IPS-18a (cell line): ENCODE results near the gene MPZL1.
"Not testable (repeated sequence)": the region's sequence is repeated elsewhere in the genome, so short reads cannot be mapped to it uniquely, and the experiment has no call there.

Experiments
- H3K27ac ChIP-seq: one replicate; pipeline ENCODE4 v1.5.1; 2013; ENCODE audit warnings: low read length
- H3K27me3 ChIP-seq: one replicate; pipeline ENCODE4 v1.6.1; 2013; ENCODE audit warnings: mild to moderate bottlenecking, low read length; ENCODE audit not compliant: control insufficient read depth, insufficient read depth
- H3K36me3 ChIP-seq: one replicate; pipeline ENCODE4 v1.6.1; 2013; ENCODE audit warnings: low read depth, low read length; ENCODE audit not compliant: control insufficient read depth
- H3K4me1 ChIP-seq: one replicate; pipeline ENCODE4 v1.6.1; 2013; ENCODE audit warnings: low read depth, low read length; ENCODE audit not compliant: control insufficient read depth
- H3K4me3 ChIP-seq: one replicate; pipeline ENCODE4 v1.5.1; 2013; ENCODE audit warnings: low read length
- H3K9ac ChIP-seq: one replicate; pipeline ENCODE4 v1.6.1; 2013; ENCODE audit warnings: mild to moderate bottlenecking, low read length, moderate library complexity
- H3K9me3 ChIP-seq: one replicate; pipeline ENCODE4 v1.6.1; 2013; ENCODE audit warnings: low read depth, low read length; ENCODE audit not compliant: control insufficient read depth

Gene MPZL1

DNA sequence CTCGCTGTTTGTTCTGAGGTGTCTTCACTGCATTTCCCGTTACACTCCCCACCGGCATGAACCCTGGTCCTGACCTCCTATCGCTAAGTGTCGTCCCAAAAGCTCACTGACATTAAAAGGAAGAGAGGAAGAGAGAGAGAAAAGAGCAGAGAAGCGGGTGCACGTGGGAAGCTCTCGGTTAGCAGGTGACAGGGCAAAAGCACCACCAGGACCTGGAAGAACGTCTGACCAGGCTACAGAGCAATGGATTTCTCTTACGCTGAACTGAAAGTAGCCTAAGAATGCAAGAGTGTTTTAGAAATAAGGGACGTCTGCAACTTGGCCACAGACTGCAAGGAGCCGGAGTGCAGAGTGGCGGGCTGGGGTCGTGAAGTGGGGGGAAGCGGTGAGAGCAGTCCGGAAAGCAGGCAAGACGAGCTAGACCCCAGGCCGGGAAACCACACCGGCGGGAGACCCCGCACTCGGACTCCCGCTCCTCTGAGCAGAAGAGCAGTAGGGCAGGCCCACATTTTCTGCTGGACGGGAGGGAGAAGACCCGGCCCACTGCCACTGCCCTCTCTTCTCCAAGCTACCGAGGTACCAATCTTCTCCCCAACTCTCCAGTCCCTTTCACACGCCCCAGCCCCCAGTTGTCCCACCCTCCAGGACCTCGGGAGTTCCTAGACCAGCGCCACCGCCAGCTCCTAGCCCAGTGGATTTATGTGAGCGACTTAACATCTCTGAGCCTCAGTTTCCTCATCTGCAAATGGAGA lies 8.3 kb upstream of the MPZL1 start:
- peaks cover 21% of the 10 kb centered on the region for H3K27me3 ChIP-seq
- H3K9ac ChIP-seq: peak overlapping the region; percentile 72
- H3K9me3 ChIP-seq: no peaks in the 10 kb centered on the region
- peaks cover 8% of the 10 kb centered on the region for H3K4me1 ChIP-seq
- no peaks in the 10 kb centered on the region for H3K36me3 ChIP-seq
- peak overlapping the region; percentile 86 for H3K4me3 ChIP-seq
- no peak overlapping the region for H3K27ac ChIP-seq

DNA sequence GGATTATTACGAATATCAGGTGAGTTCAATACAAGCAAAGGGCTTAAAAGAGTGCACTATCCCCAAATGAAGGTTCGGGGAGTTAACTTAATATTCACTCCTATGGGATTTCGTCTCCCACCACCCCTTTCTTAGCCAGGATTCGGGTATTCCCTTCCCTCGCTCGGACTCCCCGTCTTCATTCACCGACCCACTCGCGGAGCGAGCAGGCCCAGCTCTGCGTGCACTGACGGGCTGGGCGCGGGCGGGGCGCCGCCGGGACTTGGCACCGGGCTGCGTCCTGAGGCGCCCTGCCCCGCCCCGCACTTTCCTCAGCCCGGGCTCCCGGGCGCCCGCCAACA lies 7.7 kb upstream of the MPZL1 start:
- Histone ChIP-seq H3K9me3 (no peaks in the 10 kb centered on the region), H3K36me3 (no peaks in the 10 kb centered on the region), H3K4me3 (peak overlapping the region; percentile 86), H3K9ac (peak overlapping the region; percentile 72), H3K27ac (no peak overlapping the region), H3K4me1 (peaks cover 4% of the 10 kb centered on the region), H3K27me3 (peaks cover 21% of the 10 kb centered on the region)

DNA sequence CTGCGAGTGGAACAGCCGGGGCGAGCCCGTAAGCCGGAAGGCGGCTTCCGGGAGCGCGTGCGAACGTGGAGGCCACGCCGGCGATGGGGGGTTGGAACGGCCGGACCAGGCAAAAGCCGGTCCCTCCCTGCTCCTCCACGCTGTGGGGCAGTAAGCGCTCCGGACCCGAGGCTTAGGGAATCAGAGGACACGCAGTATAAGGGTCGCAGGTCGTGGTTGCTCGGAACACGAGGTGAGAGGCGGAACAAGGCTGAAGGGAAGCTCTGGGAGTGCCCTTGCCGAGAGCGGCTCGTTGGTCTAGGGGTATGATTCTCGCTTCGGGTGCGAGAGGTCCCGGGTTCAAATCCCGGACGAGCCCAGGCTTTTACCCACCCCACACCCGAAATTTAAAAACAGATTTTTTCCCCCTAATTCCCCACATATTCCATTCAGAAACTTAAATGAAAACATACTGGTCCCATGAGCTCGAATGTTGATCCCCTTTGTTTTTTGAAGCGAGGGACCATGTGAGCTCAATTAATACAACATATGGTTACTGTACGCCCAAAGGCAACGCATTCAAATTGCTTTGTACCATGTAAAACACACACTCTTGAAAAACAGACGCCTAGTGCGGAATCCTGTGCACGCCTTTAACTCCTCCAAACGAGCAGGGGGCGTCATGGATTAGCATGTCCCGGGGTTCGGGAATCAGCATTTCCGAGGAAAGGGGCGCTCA lies 7.2 kb upstream of the MPZL1 start:
- Histone ChIP-seq H3K9me3 (no peaks in the 10 kb centered on the region), H3K27me3 (peaks cover 21% of the 10 kb centered on the region), H3K9ac (peak overlapping the region; percentile 72), H3K4me1 (peaks cover 9% of the 10 kb centered on the region), H3K36me3 (no peaks in the 10 kb centered on the region), H3K4me3 (peak overlapping the region; percentile 86), H3K27ac (peak overlapping the region; percentile 24)

DNA sequence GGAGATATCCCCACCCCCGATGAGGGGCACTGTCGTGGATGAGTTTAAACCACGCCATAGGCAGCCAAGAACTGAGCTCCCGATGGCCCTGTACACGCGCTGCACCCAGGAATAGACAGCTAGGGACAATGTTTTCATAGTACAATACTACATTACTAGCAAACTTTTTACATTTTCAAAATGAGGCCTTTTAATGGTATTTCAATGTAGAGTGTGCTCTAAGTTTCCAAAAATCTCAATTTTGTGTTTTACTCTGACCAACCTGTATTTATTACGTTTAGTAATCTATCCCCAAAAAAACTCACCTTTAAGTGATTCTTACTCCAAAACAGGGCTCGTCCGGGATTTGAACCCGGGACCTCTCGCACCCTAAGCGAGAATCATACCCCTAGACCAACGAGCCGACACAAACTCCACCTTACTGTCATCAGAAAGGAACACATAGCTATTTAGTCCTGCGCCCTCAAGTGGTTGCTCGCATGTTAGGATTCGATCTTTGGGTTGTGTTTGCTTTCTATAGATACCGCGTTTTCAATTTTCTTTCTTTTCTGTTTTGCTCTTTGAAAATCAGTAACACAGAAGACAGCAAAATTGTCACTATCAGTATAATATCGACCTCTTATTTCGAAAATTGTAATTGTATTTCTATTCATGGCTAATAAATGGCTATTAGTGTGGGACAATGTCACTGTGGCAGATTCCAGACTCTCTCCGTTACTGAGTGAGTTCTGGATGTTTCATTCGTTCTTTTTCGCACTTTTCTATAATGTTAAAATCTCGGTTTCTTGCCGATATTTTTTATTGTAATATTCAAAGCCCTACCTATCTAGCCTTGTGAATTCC lies 6.4 kb upstream of the MPZL1 start:
- Histone ChIP-seq H3K36me3 (no peaks in the 10 kb centered on the region), H3K27ac (peak overlapping the region; percentile 24), H3K9me3 (no peaks in the 10 kb centered on the region), H3K27me3 (peaks cover 23% of the 10 kb centered on the region), H3K4me3 (peak overlapping the region; percentile 86), H3K4me1 (peaks cover 10% of the 10 kb centered on the region), H3K9ac (peak overlapping the region; percentile 66)

DNA sequence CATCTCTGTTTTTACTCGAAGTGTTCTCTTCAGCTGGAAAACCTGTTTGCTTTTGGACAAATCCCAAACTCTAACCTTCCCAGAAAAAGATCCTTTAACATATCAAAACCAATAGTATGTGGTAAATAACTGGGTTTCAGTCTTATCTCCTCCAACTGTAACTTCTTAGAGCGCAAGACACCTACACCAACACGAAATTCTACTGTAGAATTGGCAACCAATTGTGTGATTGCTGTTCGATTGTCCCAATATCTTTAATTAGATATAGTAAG lies 5.8 kb upstream of the MPZL1 start:
- peaks cover 28% of the 10 kb centered on the region for H3K27me3 ChIP-seq
- H3K9ac ChIP-seq: peak overlapping the region; percentile 66
- H3K4me1 ChIP-seq: peaks cover 12% of the 10 kb centered on the region
- H3K27ac ChIP-seq: no peak overlapping the region
- no peaks in the 10 kb centered on the region for H3K36me3 ChIP-seq
- peak overlapping the region; percentile 86 for H3K4me3 ChIP-seq
- H3K9me3 ChIP-seq: no peaks in the 10 kb centered on the region

DNA sequence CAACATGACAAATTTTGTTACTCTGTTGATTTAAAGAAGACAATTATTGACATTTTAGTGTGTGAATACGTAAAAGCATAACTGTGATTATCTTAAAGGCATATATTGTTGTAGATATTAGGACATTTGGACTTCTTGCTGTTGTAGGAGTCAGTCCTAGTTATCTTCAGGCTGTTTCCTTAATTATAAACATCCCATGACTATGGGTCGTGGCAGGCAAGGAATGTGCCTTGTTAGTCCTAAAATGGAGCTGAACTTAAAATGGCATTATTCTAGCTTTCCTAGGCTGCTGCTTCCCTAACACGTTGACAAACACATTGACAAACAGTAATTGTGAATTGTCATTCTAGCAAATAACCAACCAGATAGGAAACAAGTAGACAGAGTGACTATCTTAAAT lies 4.4 kb upstream of the MPZL1 start:
- Histone ChIP-seq H3K9ac (no peak overlapping the region), H3K27me3 (peaks cover 26% of the 10 kb centered on the region), H3K4me3 (no peak overlapping the region), H3K4me1 (peaks cover 16% of the 10 kb centered on the region), H3K9me3 (no peaks in the 10 kb centered on the region), H3K36me3 (no peaks in the 10 kb centered on the region), H3K27ac (no peak overlapping the region)

DNA sequence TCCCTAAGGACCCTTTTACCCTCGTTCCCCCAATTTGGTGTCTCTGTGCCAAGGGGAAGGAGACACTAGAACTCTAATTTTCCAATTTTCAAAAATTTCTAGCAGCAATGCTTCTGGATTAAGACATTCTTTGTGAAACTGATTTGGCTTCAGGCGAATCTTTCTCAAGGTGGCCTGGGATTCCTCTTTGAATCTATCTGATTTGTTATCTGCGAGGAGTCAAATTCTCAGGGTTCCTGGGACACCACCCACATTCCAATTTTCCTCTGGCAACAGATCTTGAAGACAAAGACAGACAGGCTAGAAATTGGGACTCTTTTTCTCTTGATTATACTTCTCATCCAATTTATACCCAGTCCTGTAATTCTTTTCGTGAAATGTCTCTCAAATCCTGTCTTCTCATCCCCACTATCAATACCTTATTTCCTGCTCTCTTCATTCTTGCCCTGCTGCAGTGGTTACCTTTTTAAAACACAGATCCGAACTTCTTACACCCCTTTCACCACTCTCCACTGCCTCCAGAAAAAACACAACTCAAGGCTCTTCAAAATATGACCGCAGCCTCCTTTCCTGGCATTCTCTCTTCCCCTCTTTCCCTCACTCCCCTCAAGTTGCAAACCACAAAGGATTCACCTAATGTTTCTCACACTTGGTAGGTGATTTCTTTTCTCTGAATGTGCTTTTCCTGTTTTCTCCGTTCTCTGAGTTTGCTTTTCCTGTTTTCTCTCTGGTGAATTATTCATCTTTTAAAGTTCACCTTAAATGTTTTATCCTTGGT lies 2.7 kb upstream of the MPZL1 start:
- Histone ChIP-seq H3K9me3 (no peaks in the 10 kb centered on the region), H3K36me3 (no peaks in the 10 kb centered on the region), H3K9ac (no peak overlapping the region), H3K27ac (no peak overlapping the region), H3K4me3 (no peak overlapping the region), H3K27me3 (peaks cover 10% of the 10 kb centered on the region), H3K4me1 (peaks cover 26% of the 10 kb centered on the region)

DNA sequence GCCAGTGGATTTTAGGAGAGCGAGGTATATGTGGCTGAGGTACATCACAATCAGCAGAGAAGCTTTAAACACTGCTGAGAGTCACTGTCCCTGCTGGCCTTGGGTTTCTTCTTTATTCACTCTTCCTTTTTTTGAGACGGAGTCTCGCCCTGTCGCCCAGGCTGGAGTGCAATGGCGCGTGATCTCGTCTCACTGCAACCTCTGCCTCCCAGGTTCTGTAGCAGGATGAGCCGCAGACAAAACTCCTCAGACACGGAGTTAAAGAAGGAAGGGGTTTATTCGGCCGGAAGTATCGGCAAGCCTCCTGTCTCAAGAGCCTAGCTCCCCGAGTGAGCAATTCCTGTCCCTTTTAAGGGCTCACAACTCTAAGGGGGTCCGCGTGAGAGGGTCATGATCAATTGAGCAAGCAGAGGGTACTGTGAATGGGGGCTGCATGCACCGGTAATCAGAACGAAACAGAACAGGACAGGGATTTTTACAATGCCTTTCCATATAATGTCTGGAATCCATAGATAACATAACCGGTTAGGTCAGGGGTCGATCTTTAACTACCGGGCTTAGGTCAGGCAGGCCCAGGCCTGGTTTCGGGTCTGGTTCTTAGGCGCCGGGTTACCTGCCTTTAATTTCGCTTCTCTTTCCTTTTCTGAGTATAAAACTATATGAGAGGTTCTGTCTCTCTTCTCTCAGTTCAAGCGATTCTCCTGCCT lies 1.9 kb upstream of the MPZL1 start:
- Histone ChIP-seq H3K27me3 (peaks cover 10% of the 10 kb centered on the region), H3K4me1 (peaks cover 26% of the 10 kb centered on the region)
- H3K27ac ChIP-seq, H3K9me3 ChIP-seq, H3K36me3 ChIP-seq, H3K9ac ChIP-seq, H3K4me3 ChIP-seq: not testable (repeated sequence)

DNA sequence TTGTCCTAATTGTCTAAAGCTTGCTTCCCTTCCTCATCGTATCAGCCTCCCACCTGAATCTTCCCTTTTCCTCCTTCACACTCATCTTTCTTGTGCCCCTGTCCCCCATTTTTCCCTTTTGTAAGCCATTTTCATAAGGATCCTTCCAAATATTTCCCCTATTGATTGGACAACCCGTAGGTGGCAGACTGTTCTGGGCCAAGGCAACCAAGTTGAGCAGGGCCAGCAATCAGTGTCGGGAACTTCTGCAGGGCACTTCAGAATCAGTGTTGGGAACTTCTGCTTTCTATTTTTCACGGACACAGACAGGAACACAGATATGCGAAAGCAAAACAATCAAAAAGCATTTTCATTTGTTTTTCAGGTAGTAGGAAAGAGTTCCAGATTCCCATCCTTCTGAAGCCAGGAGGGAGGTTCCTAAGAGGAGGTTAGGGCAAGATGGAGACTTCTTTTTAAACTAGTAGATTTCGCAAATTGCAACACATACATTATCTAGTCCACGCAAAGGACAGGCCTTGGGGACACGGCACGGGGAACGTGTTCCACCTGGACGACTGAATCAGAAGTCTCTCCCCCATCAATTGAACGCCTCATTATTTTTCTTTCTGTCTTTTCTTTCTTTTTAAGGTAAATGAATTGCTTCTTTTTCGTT lies 691 bp upstream of the MPZL1 start:
- Histone ChIP-seq H3K4me1 (peaks cover 27% of the 10 kb centered on the region), H3K9me3 (no peaks in the 10 kb centered on the region), H3K9ac (peak overlapping the region; percentile 80), H3K27me3 (peaks cover 10% of the 10 kb centered on the region), H3K27ac (no peak overlapping the region), H3K36me3 (no peaks in the 10 kb centered on the region), H3K4me3 (peak overlapping the region; percentile 91)

DNA sequence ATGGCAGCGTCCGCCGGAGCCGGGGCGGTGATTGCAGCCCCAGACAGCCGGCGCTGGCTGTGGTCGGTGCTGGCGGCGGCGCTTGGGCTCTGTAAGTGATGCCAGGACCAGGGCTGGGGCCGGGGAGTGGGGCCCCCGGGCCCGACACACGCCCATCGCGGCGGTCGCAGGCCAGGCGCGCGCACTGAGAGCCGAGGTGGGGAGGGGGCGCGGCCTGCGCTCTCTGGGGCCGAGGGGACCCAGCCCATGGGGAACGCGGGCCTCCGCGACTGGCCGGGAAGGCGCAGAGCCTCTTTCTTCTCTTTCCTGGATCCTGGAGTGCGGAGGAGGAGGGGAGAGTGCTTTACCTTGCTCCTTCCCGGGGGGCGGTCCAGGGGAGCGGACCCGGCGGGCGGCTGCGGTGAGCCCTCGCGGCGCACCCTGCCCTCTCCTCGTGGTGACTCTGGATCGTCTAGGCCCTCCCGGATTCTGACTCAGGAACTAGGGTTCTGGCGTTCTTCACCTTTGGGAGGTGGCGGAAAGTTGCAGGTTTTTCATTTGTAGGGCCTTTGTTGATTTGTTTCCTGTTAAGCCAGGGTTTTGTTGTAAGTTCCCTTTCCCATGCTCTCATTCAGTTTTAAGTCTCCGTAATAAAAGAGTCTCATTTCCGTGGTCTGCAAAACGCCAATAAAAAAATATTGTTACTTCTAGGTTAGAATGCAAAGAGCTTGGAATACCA lies 529 bp downstream of the MPZL1 start:
- Histone ChIP-seq H3K36me3 (no peaks in the 10 kb centered on the region), H3K9ac (peak overlapping the region; percentile 80), H3K27ac (no peak overlapping the region), H3K9me3 (no peaks in the 10 kb centered on the region), H3K4me1 (peaks cover 32% of the 10 kb centered on the region), H3K4me3 (peak overlapping the region; percentile 91), H3K27me3 (peaks cover 10% of the 10 kb centered on the region)
